ENCODE measurements around the gene ARID1A.

DNA sequence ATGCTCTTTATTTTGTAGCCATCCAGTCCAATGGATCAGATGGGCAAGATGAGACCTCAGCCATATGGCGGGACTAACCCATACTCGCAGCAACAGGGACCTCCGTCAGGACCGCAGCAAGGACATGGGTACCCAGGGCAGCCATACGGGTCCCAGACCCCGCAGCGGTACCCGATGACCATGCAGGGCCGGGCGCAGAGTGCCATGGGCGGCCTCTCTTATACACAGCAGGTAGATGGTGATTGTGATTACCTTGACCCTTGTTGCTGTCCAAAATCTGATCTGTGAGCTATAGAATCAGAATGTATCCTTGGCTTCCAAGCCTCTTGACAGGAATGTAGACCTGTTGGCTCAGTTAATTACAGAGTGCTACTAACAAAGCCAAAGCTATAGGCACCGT lies 33.8 kb downstream of the ARID1A start:
- TF ChIP-seq, protein P1, sequence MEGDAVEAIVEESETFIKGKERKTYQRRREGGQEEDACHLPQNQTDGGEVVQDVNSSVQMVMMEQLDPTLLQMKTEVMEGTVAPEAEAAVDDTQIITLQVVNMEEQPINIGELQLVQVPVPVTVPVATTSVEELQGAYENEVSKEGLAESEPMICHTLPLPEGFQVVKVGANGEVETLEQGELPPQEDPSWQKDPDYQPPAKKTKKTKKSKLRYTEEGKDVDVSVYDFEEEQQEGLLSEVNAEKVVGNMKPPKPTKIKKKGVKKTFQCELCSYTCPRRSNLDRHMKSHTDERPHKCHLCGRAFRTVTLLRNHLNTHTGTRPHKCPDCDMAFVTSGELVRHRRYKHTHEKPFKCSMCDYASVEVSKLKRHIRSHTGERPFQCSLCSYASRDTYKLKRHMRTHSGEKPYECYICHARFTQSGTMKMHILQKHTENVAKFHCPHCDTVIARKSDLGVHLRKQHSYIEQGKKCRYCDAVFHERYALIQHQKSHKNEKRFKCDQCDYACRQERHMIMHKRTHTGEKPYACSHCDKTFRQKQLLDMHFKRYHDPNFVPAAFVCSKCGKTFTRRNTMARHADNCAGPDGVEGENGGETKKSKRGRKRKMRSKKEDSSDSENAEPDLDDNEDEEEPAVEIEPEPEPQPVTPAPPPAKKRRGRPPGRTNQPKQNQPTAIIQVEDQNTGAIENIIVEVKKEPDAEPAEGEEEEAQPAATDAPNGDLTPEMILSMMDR (conservative IDR thresholded peaks at IDR 0.05; ENCODE audit: low read length) = no peak
- no peak for TF ChIP-seq EZH2phosphoT487 (IDR thresholded peaks at IDR 0.05; ENCODE audit: borderline replicate concordance)
